Aorta (tissue), 5 donors: ENCODE results near the gene LRP1B. TPM values are rescaled to one million over a fixed set of nuclear protein-coding genes. Genes with fewer than 3 reads are reported as not detected.

Experiments used
- ATAC-seq: fragments of 200-7000 bp; cut with Tn5 transposase; one replicate; pipeline ENCODE4 v1.9.1; 2022; ENCODE audit warnings: moderate library complexity; ENCODE audit not compliant: low FRiP score
- DNase-seq, 2 donors: peaks; one replicate each; pipeline ENCODE4 v3.0.0-alpha.2; 2020
- H3K27ac ChIP-seq, 2 donors: one replicate each; pipeline ENCODE4 v1.5.1; 2013; ENCODE audit warnings: low read length in 2 of 2, mild to moderate bottlenecking in 2 of 2, moderate library complexity in 2 of 2, control low read depth in 1 of 2, inconsistent platforms in 1 of 2, low read depth in 1 of 2
- H3K27me3 ChIP-seq, 2 donors: one replicate each; pipeline ENCODE4 v1.6.1; 2013; ENCODE audit warnings: control low read depth in 1 of 2, low read length in 1 of 2, mild to moderate bottlenecking in 1 of 2, moderate library complexity in 1 of 2; ENCODE audit not compliant: insufficient read depth in 2 of 2, control insufficient read depth in 1 of 2
- H3K36me3 ChIP-seq, 2 donors: one replicate each; pipeline ENCODE4 v1.6.1; 2013; ENCODE audit warnings: control low read depth in 1 of 2, low read length in 1 of 2, mild to moderate bottlenecking in 1 of 2; ENCODE audit not compliant: insufficient read depth in 2 of 2, control insufficient read depth in 1 of 2
- H3K4me1 ChIP-seq, 2 donors: one replicate each; pipeline ENCODE4 v1.6.1; 2013; ENCODE audit warnings: low read length in 2 of 2, control low read depth in 1 of 2, mild to moderate bottlenecking in 1 of 2, moderate library complexity in 1 of 2; ENCODE audit not compliant: insufficient read depth in 2 of 2, control insufficient read depth in 1 of 2
- H3K4me3 ChIP-seq, 2 donors: one replicate each; pipeline ENCODE4 v1.5.1; 2013; ENCODE audit warnings: low read length in 2 of 2, control low read depth in 1 of 2, mild to moderate bottlenecking in 1 of 2
- H3K9me3 ChIP-seq: one replicate; pipeline ENCODE4 v1.6.1; 2013; ENCODE audit warnings: mild to moderate bottlenecking, low read length; ENCODE audit not compliant: control insufficient read depth
- WGBS, 2 donors: extraction: QIAGEN DNeasy Blood & Tissue Kit; methylation state at CpG; one replicate each; pipeline ENCODE4 v1.1.7; 2013; 5-methylcytosine and 5-hydroxymethylcytosine counted together
- intact Hi-C, 2 donors: fragments of 100-400 bp; cut with DNase I; formaldehyde crosslinking; loops; one replicate each; pipeline versions ENCODE4 v1.14.2 to v1.15.0; 2022
- polyA plus RNA-seq, 2 donors: library from polyadenylated mRNA; stranded (reverse); fragments of 200-250 nt; gene quantifications; one replicate each; pipeline ENCODE4 v1.2.3, GENCODE V29; 2013
- total RNA-seq, 2 donors: library from RNA; stranded (reverse); fragmentation: NEBNext Ultra II Directional; extraction: Animal tissue kit (Norgen Biotek cat#: 25700); gene quantifications; one replicate each; pipeline ENCODE4 v1.2.1, GENCODE V29; 2021
- donor health status: healthy with polysubstance abuse.
- donor health status: Bipolar disorder and iron deficiency.
- donor health status: DM: no; HTN: no; CAD: no.
- donor health status: DM: no; HTN: no; CAD: no.
- donor health status: DM: yes; HTN: yes; CAD: no.

Gene LRP1B
- total and polyA plus RNA-seq, 4 donors = 0.33 to 0.94 TPM; not detected in 2

DNA sequence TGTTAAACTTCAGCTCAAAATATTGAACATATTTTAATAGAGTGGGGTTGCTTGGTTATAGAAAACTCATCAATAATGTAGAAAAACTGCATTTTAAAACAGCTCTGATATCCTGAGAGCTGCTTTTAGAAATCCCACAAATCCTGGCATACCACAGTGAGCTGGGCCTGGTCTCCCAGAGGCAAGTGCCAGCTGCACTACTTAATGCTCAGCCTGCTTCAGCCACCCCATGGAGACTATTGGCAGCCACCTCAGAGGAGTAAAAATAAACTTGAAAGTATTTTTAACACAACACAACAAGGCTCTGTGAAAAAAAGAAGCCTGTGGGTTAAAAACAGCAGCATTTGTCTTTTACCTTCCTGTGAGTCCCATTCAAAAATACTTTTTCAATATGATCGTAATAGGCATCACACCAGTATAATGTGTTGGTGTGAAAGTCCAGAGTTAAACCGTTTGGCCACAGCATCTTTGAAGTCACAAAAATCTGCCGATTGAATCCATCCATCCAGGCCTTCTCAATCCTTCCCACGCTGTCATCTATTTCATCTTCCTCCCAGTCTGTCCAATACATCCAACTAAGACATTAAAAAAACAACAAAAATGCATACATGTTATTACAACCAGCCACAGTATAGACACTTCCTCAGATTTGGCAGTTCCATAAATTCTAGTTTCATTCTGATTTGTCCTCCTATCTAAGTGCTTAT is 1115.3 kb downstream of the LRP1B start:
- Histone ChIP-seq H3K27ac (no peak overlapping the region), H3K9me3 (no peaks in the 10 kb centered on the region), H3K27me3 (no peaks in the 10 kb centered on the region), H3K4me1 (no peaks in the 10 kb centered on the region), H3K36me3 (no peaks in the 10 kb centered on the region), H3K4me3 (no peak overlapping the region)
- 12 to 27% methylated on average over 4 of the region's 4 CpGs for WGBS, 2 donors
- intact Hi-C loops = no loop called here
- DNase-seq (peak in 1 of 2 donors; percentile 50), ATAC-seq (no peak)

DNA sequence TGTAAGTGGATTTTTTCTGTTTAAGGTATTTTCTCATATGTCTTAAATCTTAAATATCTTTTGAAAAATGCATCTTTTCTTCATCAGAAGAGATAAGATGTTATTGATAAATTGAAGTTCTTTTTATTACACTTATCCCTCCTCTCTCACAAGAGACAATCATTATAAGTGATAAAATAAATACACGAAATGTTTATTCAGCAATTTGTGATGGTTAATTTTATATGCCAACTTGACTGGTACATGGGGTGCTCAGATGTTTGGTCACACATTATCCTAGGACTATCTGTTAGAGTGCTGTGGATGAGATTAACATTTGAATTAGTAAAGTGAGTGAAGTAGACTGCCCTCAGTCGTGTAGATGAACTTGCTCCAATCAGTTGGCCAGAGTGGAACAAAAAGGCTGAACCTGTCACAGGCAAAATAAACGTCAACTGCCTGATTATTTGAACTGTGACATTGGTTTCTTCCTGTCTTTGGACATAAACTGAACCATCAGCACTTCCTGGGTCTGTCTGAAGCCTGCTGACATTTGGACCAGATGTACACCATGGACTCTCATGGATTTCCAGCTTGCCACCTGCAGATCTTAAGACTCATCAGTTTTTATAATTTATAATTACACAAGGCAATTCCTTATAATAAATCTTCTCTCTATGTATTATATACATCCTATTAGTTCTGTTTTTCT is 1126.7 kb downstream of the LRP1B start:
- WGBS, 2 donors = 81 to 83% methylated on average over 3 of the region's 3 CpGs
- no peak for ATAC-seq
- Histone ChIP-seq H3K4me1 (no peaks in the 10 kb centered on the region), H3K36me3 (no peaks in the 10 kb centered on the region), H3K27me3 (no peaks in the 10 kb centered on the region), H3K27ac (no peak overlapping the region), H3K4me3 (no peak overlapping the region), H3K9me3 (peaks cover 1% of the 10 kb centered on the region)
- intact Hi-C loops = no loop called here
- DNase-seq = no peak

DNA sequence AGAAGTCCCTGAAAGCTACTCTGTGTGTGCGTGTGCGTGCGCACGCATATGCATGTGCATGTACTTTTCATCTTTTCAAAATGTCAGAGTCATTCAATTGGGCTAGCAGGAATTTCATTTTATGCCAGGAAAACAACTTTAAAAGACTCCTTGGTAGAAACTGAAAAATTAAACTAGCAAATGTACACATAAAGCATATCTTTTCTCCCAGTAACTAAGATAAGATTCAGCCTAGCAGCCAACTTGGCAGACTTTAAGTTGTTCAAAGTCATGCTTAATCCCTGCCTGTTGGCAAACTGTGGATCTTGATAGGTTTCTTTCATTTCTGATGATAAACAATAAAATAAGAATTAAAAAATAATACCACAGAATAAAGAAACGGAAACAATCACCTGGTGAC is 1129.1 kb downstream of the LRP1B start:
- DNase-seq (no peak), ATAC-seq (no peak)
- no peaks in the 10 kb centered on the region for H3K36me3 ChIP-seq
- WGBS, 2 donors = 8 to 19% methylated on average over 5 of the region's 5 CpGs
- no peaks in the 10 kb centered on the region for H3K4me1 ChIP-seq
- intact Hi-C loops = no loop called here
- no peaks in the 10 kb centered on the region for H3K27me3 ChIP-seq
- no peak overlapping the region for H3K27ac ChIP-seq
- H3K4me3 ChIP-seq = no peak overlapping the region
- peaks cover 1% of the 10 kb centered on the region for H3K9me3 ChIP-seq

DNA sequence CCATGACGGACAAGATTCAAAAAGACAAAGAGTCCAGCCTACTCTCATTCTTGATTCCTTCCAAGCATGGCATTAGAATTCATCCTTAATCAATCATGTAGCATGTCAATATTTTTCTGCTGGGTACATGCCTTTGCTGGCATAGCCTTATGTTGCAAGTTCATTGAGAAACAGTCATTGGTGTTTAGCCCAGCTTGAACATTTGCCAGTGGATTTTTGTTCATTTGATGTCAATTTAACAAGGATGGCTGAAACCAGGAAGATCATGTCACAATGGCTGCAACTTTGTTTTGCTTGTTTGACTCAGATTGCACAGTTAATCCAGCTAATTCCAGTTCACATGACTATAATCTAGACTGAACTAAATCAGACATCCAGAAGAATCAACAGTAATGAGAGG is 1132.2 kb downstream of the LRP1B start:
- no peak for DNase-seq
- Histone ChIP-seq H3K27ac (no peak overlapping the region), H3K4me1 (no peaks in the 10 kb centered on the region), H3K9me3 (peaks cover 1% of the 10 kb centered on the region), H3K36me3 (no peaks in the 10 kb centered on the region), H3K27me3 (no peaks in the 10 kb centered on the region), H3K4me3 (no peak overlapping the region)
- intact Hi-C loops = no loop called here
- no peak for ATAC-seq
- WGBS, 2 donors = 68 to 70% methylated on average over 1 of the region's 1 CpG

DNA sequence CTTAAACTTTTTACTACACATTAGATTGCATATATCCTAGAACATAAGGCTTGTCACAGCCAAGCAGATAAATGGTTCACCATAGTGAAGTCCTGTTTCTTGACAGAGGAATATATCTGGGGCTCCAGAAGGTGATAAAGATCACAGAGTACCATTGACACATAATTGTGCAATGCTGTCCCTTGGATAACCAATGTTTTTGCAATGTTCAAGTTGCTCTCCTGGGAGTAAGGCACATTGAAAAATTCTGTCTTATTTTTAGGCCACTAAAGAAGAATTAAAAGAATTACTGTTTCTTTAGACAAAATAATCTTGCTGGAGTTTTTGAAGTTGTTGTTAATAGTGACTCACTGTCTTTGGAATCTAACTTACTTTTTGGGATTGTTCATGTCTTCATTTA is 1132.8 kb downstream of the LRP1B start:
- Histone ChIP-seq H3K4me3 (no peak overlapping the region), H3K9me3 (peaks cover 1% of the 10 kb centered on the region), H3K4me1 (no peaks in the 10 kb centered on the region), H3K27me3 (no peaks in the 10 kb centered on the region), H3K36me3 (no peaks in the 10 kb centered on the region), H3K27ac (no peak overlapping the region)
- ATAC-seq (no peak), DNase-seq (no peak)
- intact Hi-C loops = no loop called here

DNA sequence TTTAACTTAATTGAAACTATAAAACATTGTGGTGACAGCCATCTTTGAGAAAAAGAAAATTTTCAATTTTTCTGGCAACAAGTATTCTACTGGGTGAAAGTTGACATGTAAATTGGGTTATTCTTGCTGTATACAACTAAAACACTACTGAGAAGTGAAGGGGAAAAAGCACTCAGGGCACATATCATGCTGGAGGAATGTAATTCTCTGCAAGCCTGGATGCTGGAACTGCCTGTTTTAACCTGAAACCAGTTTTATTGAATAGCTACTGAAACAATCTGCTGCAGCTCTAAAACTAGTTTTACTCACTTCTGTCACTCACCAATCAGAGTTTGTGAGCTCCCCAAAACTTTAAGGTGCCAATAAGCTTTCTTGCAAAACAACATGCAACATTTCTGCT is 1136.0 kb downstream of the LRP1B start:
- no peak overlapping the region for H3K27ac ChIP-seq
- H3K4me1 ChIP-seq = no peaks in the 10 kb centered on the region
- intact Hi-C loops = no loop called here
- no peak for DNase-seq
- no peak overlapping the region for H3K4me3 ChIP-seq
- no peaks in the 10 kb centered on the region for H3K27me3 ChIP-seq
- H3K36me3 ChIP-seq = no peaks in the 10 kb centered on the region
- no peaks in the 10 kb centered on the region for H3K9me3 ChIP-seq
- ATAC-seq = no peak

DNA sequence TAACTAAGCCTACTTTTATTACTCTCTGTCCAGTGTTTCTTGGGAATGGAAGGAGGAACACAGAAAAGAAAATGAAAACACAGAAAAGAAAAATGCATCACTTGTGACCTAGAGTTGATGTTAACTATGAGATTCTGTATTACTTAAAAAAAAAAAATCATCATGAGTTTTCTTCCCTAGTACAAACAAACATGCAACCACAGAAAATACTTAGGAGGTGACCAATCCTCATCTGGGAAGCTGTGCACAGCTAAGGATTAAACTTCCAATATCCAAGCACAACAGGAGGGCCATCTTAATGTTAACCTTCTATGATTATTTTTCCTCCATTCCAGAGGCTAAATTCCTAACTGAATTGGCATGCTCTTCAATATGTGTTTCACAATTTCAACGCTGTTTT is 1140.4 kb downstream of the LRP1B start:
- Histone ChIP-seq H3K36me3 (no peaks in the 10 kb centered on the region), H3K4me3 (no peak overlapping the region), H3K9me3 (no peaks in the 10 kb centered on the region), H3K4me1 (no peaks in the 10 kb centered on the region), H3K27me3 (no peaks in the 10 kb centered on the region), H3K27ac (no peak overlapping the region)
- ATAC-seq = no peak
- no peak for DNase-seq
- WGBS, 2 donors = 73% methylated on average over 1 of the region's 1 CpG
- intact Hi-C loops = no loop called here

DNA sequence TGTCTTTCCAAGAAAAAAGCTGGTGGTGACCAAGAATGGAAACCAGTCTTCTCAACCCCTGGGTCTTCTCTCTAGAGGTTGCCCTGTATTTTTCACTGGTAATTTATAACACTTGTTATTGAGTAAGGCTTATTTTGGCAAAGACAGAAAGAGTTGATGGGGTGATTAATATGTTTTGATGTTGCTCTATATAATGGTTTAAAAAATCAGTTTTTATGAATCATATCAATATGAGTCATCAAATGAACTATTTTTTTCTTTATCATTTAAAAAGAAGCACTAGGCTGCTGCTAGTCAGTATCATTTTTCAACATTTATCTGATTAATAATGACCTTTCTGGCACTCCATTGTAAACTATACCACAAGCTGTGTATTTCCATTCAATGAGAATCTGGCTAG is 1142.2 kb downstream of the LRP1B start:
- Histone ChIP-seq H3K9me3 (no peaks in the 10 kb centered on the region), H3K36me3 (no peaks in the 10 kb centered on the region), H3K27me3 (no peaks in the 10 kb centered on the region), H3K4me3 (no peak overlapping the region), H3K27ac (no peak overlapping the region), H3K4me1 (no peaks in the 10 kb centered on the region)
- no peak for ATAC-seq
- intact Hi-C loops = no loop called here
- DNase-seq = no peak

DNA sequence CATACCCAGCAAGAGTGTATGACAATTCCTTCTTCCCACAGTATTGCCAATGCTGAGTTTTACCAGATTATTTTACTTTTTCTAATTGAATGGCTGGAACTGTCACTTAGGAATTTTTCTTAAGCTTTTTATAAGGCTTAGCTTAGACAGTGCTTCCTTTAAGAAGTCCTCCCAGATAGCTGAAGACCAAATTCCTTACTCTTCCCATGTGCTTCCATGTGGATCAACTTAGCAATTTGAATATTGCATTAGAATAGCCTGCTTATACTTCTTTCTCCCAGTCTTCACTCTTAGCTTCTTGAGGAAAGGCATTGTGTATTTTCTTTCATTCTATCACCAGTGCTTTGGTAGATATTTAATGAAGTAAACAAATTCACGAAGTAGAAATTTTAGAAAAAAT is 1144.4 kb downstream of the LRP1B start:
- H3K4me3 ChIP-seq = no peak overlapping the region
- 90 to 95% methylated on average over 1 of the region's 1 CpG for WGBS, 2 donors
- H3K27me3 ChIP-seq = no peaks in the 10 kb centered on the region
- intact Hi-C loops = no loop called here
- H3K9me3 ChIP-seq = no peaks in the 10 kb centered on the region
- no peaks in the 10 kb centered on the region for H3K4me1 ChIP-seq
- no peak overlapping the region for H3K27ac ChIP-seq
- DNase-seq = no peak
- H3K36me3 ChIP-seq = no peaks in the 10 kb centered on the region
- ATAC-seq = no peak
